Type B pancreatic cell (in vitro differentiated cells): ENCODE results near the gene TPSG1. TPM values are rescaled to one million over a fixed set of nuclear protein-coding genes. Genes with fewer than 3 reads are reported as not detected.

Experiments used
- DNase-seq: peaks from one replicate; pipeline ENCODE4 v3.0.0; 2021; ENCODE audit warnings: mixed read lengths; ENCODE audit not compliant: unreplicated experiment; ENCODE audit errors: extremely low spot score
- H3K27ac Mint-ChIP-seq: 2 replicates; pipeline ENCODE4 v1.8.0; 2021; ENCODE audit warnings: mild to moderate bottlenecking, mixed read lengths
- H3K27me3 Mint-ChIP-seq: 2 replicates; pipeline ENCODE4 v1.8.0; 2021; ENCODE audit warnings: mixed read lengths
- H3K36me3 Mint-ChIP-seq: 2 replicates; pipeline ENCODE4 v1.8.0; 2021; ENCODE audit warnings: mixed read lengths
- H3K4me1 Mint-ChIP-seq: one replicate; pipeline ENCODE4 v1.8.0; 2021; ENCODE audit warnings: mixed read lengths; ENCODE audit not compliant: unreplicated experiment
- H3K4me3 Mint-ChIP-seq: 2 replicates; pipeline ENCODE4 v1.8.0; 2021; ENCODE audit warnings: mild to moderate bottlenecking, mixed read lengths
- H3K9me3 Mint-ChIP-seq: 2 replicates; pipeline ENCODE4 v1.8.0; 2021; ENCODE audit warnings: mixed read lengths
- total RNA-seq: library from RNA; stranded (reverse); gene quantifications from 2 replicates; pipeline ENCODE4 v1.2.1, GENCODE V29; 2021; ENCODE audit warnings: low replicate concordance
- TF ChIP-seq, protein P1 (sequence below): fragments of 200-600 bp; sonication (generic); conservative IDR thresholded peaks from 2 replicates; pipeline ENCODE4 v1.5.0; 2021; ENCODE audit warnings: antibody characterized with exemption, mild to moderate bottlenecking

The TPSG1 gene
- total RNA-seq, 1 donor from 2014 or later, result not detected

DNA sequence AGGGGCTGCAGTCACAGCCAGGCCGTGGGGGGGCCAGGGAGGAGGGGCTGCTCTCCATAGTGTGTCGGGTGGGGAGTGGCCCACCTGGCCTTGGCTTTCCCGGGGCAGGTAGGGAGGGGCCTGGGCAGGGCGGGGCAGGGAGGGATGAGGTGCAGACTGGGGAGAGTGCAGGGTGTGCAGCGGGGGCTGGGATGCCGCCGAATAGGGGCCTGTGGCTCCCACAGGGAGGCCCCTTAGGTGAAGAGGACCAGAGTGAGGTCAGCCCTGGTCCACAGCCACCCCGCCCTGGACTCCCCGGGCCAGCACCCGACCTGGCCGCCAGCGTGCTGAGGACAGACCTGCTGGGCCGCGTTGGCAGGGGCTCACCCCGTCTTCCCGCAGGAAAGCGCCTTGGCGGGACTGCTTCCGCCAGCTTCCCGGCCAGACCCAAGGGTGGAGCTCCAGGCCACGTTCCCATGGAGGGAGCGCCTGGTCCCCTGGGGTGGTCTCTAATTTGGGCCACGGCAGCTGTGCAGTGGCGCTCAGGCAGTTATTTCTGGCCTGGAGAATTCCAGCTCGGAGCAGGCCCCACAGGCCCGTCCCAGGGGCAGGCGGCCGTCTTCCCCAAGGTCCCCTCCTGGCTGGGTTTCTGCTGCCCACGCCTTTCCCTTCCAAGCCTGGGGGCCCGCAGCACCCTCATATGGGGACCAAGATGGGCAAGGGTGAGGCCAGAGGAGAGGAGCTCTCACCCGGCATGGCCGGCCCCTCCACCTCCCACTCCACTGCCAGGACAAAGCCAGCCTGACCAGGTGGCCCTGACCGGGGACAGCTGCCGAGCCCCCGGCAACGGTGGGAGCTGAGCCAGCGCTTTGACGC, 44.3 kb downstream of the TPSG1 start:
- H3K27me3 Mint-ChIP-seq, result no peaks in the 10 kb centered on the region
- H3K36me3 Mint-ChIP-seq, result no peaks in the 10 kb centered on the region
- H3K9me3 Mint-ChIP-seq, result no peaks in the 10 kb centered on the region
- no peaks in the 10 kb centered on the region for H3K4me1 Mint-ChIP-seq
- DNase-seq, result no peak
- TF ChIP-seq, protein P1, sequence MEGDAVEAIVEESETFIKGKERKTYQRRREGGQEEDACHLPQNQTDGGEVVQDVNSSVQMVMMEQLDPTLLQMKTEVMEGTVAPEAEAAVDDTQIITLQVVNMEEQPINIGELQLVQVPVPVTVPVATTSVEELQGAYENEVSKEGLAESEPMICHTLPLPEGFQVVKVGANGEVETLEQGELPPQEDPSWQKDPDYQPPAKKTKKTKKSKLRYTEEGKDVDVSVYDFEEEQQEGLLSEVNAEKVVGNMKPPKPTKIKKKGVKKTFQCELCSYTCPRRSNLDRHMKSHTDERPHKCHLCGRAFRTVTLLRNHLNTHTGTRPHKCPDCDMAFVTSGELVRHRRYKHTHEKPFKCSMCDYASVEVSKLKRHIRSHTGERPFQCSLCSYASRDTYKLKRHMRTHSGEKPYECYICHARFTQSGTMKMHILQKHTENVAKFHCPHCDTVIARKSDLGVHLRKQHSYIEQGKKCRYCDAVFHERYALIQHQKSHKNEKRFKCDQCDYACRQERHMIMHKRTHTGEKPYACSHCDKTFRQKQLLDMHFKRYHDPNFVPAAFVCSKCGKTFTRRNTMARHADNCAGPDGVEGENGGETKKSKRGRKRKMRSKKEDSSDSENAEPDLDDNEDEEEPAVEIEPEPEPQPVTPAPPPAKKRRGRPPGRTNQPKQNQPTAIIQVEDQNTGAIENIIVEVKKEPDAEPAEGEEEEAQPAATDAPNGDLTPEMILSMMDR, result no peak
- no peak overlapping the region for H3K27ac Mint-ChIP-seq
- no peak overlapping the region for H3K4me3 Mint-ChIP-seq

DNA sequence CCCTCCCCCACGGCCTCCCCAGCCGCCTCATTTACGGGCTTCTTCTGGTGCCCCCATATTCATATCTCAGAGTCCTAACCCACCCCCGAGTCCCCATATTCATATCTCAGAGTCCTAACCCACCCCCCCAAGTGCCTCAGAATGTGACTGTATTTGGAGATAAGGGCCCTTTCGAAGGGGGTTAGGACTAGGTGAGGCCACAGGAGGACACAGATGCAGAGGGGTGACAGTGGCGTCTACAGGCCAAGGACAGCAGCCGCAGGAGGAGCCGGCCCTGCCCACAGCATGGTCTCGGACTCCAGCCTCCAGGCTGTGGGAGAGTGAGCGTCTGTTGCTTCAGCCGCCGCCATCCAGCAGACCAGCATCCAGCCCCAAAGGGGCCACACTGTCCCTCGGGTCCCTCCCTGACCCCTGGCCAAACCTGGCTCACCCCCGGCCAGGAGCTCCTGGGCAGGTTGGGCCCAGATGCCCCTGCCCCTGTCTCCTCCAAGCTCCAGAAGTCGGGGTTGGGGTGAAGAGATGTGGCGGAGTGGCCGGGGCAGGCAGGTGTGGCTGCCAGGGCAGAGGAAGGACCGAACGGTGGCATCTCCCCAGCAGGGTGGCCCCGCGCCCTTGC, 46.7 kb downstream of the TPSG1 start:
- Mint-ChIP-seq H3K4me1 (no peaks in the 10 kb centered on the region), H3K27ac (no peak overlapping the region), H3K27me3 (no peaks in the 10 kb centered on the region), H3K36me3 (no peaks in the 10 kb centered on the region), H3K4me3 (no peak overlapping the region), H3K9me3 (no peaks in the 10 kb centered on the region)
- no peak for DNase-seq
- TF ChIP-seq, protein P1, result no peak

DNA sequence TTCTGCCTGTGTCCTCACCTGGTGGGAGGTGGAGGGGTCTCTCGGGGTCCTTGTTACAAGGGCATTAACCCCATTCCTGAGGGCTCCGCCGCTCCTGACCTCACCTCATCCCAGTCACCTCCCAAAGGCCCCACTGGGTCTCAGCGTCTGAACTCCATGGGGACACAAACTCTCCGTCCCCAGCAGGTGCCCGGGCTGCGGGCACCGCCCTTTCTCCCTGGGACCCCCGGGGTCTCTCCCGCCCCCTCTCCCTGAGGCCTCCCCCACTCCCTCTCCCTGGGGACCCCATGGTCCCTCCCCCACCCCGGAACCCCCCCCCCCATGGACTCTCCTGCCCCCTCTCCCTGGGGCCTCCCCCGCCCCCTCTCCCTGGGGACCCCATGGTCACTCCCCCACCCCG, 47.3 kb downstream of the TPSG1 start:
- H3K4me1 Mint-ChIP-seq, result no peaks in the 10 kb centered on the region
- no peak overlapping the region for H3K27ac Mint-ChIP-seq
- no peak for DNase-seq
- H3K9me3 Mint-ChIP-seq, result no peaks in the 10 kb centered on the region
- TF ChIP-seq, protein P1, result no peak
- no peaks in the 10 kb centered on the region for H3K27me3 Mint-ChIP-seq
- no peaks in the 10 kb centered on the region for H3K36me3 Mint-ChIP-seq
- no peak overlapping the region for H3K4me3 Mint-ChIP-seq

DNA sequence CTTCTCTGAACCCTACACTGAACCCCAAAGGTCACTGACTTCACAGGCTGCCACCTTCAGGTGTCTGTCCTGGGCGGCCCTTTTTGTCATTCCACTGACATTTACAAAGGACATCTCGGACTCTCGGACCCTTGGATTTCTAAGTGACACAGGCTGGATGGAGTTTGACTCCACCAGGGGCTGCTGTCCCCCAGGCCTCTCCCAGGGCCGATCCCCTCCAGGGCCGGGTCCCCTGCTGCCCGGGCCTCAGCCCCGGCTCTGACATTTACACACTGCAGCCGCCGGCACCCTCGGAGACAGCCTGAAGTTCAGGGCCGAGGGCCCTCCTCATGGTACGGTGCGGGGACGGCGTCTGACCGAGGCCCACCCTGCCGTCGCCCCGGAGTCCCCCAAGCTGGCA, 48.0 kb downstream of the TPSG1 start:
- Mint-ChIP-seq H3K27ac (no peak overlapping the region), H3K9me3 (no peaks in the 10 kb centered on the region), H3K4me1 (no peaks in the 10 kb centered on the region), H3K4me3 (no peak overlapping the region), H3K27me3 (no peaks in the 10 kb centered on the region), H3K36me3 (no peaks in the 10 kb centered on the region)
- TF ChIP-seq, protein P1, result no peak
- no peak for DNase-seq

DNA sequence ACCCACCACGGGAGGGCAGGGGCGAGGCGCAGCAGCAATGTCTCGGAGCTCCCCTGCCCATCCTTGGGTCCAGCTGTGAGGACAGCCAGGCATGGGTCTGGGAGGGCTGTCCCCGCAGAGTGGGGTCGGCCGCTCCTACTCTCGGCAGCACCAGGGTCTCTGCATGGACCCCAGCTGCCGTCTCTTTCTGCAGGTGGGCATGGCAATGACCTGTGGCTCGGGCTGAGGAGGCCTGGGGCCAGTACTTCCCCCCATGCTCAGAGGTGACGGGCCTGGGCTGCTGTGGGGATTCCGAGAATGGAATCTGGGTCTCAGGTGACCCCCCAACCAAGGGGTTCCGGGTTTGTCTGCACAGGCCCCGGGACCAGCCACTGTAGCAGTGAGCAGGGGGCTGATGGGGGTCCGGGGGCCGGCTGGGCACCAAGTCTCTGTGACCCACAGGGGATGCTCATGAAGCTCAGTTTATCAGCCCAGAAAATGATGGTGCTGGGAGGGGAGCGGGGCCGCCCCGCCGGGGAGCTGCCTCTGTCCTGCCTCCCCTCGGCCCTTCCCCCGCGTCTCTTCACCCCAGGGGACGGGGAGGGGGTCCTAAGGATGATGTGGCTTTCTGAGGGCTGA, 48.7 kb downstream of the TPSG1 start:
- no peak overlapping the region for H3K4me3 Mint-ChIP-seq
- TF ChIP-seq, protein P1, result no peak
- no peaks in the 10 kb centered on the region for H3K9me3 Mint-ChIP-seq
- no peak for DNase-seq
- H3K27ac Mint-ChIP-seq, result no peak overlapping the region
- no peaks in the 10 kb centered on the region for H3K4me1 Mint-ChIP-seq
- H3K36me3 Mint-ChIP-seq, result no peaks in the 10 kb centered on the region
- H3K27me3 Mint-ChIP-seq, result no peaks in the 10 kb centered on the region
